Measurements from ENCODE around the gene YLPM1.

DNA sequence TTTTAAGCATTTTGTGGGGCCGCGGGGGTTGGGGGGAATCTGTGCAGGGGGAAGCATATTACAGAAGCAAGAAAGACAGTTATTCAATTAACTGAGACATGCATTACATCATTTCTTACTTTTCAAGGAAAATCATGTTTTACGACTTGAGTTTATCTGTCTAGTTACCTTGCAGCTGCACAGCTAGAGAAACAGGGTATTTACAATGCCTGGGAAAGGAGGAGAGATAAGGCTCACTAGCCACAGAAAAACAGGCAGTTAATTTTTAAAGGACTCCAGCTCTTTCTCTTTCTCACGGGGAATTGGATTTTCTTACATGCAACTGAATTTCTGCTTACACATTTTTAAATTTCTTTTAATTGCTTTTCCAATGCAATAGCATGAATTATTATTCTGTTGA lies 28.0 kb upstream of the YLPM1 start:
- TF ChIP-seq YY1 (IDR thresholded peaks at IDR 0.05; ENCODE audit: insufficient read depth, insufficient read length) (no peak), ZNF274 (IDR thresholded peaks at IDR 0.05; ENCODE audit: low read depth, low read length) (no peak)
